H9 (cell line): ENCODE data around the gene OR52I2. TPM values are rescaled to one million over a fixed set of nuclear protein-coding genes. Genes with fewer than 3 reads are reported as not detected.

Experiments
- DNase-seq: peaks from one replicate; pipeline ENCODE4 v3.0.0-alpha.2; 2017
- H2AFZ ChIP-seq: one replicate; pipeline ENCODE4 v1.6.1; 2013; ENCODE audit warnings: mild to moderate bottlenecking, low read length, control low read depth, moderate library complexity
- H2AK5ac ChIP-seq: 2 replicates; pipeline ENCODE4 v1.6.1; 2013; ENCODE audit warnings: low read length, control low read depth, mixed read lengths; ENCODE audit not compliant: insufficient read length
- H2BK120ac ChIP-seq: one replicate; pipeline ENCODE4 v1.6.1; 2013; ENCODE audit warnings: low read depth, mild to moderate bottlenecking, low read length, control low read depth, inconsistent platforms; ENCODE audit not compliant: poor library complexity, severe bottlenecking
- H2BK12ac ChIP-seq: 2 replicates; pipeline ENCODE4 v1.6.1; 2013; ENCODE audit warnings: low read length, control low read depth, mixed read lengths, low read depth; ENCODE audit not compliant: insufficient read length
- H2BK15ac ChIP-seq: 2 replicates; pipeline ENCODE4 v1.6.1; 2013; ENCODE audit warnings: low read depth, low read length, control low read depth
- H2BK20ac ChIP-seq: one replicate; pipeline ENCODE4 v1.6.1; 2013; ENCODE audit warnings: low read depth, mild to moderate bottlenecking, low read length, control low read depth, inconsistent platforms; ENCODE audit not compliant: poor library complexity, severe bottlenecking
- H2BK5ac ChIP-seq: 2 replicates; pipeline ENCODE4 v1.6.1; 2013; ENCODE audit warnings: low read length, control low read depth, mixed read lengths; ENCODE audit not compliant: insufficient read length
- H3K14ac ChIP-seq: 2 replicates; pipeline ENCODE4 v1.6.1; 2013; ENCODE audit warnings: low read length, control low read depth; ENCODE audit not compliant: insufficient read depth
- H3K18ac ChIP-seq: 2 replicates; pipeline ENCODE4 v1.6.1; 2013; ENCODE audit warnings: low read depth, mild to moderate bottlenecking, mixed read lengths, low read length, control low read depth; ENCODE audit not compliant: insufficient read length
- H3K23ac ChIP-seq: 2 replicates; pipeline ENCODE4 v1.6.1; 2013; ENCODE audit warnings: low read length, control low read depth, mixed read lengths, low read depth; ENCODE audit not compliant: insufficient read length
- H3K23me2 ChIP-seq: 2 replicates; pipeline ENCODE4 v1.6.1; 2013; ENCODE audit warnings: low read depth, mild to moderate bottlenecking, mixed read lengths, low read length, control low read depth; ENCODE audit not compliant: insufficient read length, poor library complexity, severe bottlenecking
- H3K27ac ChIP-seq: 2 replicates; pipeline ENCODE4 v1.5.1; 2013; ENCODE audit warnings: low read length, control low read depth, mixed read lengths, low read depth; ENCODE audit not compliant: insufficient read length
- H3K27me3 ChIP-seq: 2 replicates; pipeline ENCODE4 v1.6.1; 2013; ENCODE audit warnings: low read length, control low read depth, inconsistent platforms; ENCODE audit not compliant: insufficient read depth
- H3K4ac ChIP-seq: 2 replicates; pipeline ENCODE4 v1.6.1; 2013; ENCODE audit warnings: low read depth, mild to moderate bottlenecking, control low read depth, inconsistent platforms, low read length, moderate library complexity
- H3K4me1 ChIP-seq: 2 replicates; pipeline ENCODE4 v1.6.1; 2013; ENCODE audit warnings: low read length, control low read depth, inconsistent platforms; ENCODE audit not compliant: insufficient read depth
- H3K4me2 ChIP-seq: 2 replicates; pipeline ENCODE4 v1.6.1; 2013; ENCODE audit warnings: low read length, control low read depth, mixed read lengths; ENCODE audit not compliant: insufficient read length, insufficient read depth
- H3K56ac ChIP-seq: 2 replicates; pipeline ENCODE4 v1.6.1; 2013; ENCODE audit warnings: low read depth, mild to moderate bottlenecking, mixed read lengths, low read length, control low read depth; ENCODE audit not compliant: insufficient read length
- H3K79me1 ChIP-seq: 2 replicates; pipeline ENCODE4 v1.6.1; 2013; ENCODE audit warnings: low read depth, mild to moderate bottlenecking, moderate library complexity, low read length, control low read depth, inconsistent platforms; ENCODE audit not compliant: insufficient read depth, poor library complexity, severe bottlenecking
- H3K79me2 ChIP-seq: 2 replicates; pipeline ENCODE4 v1.6.1; 2013; ENCODE audit warnings: low read length, control low read depth, inconsistent platforms; ENCODE audit not compliant: insufficient read depth
- H3K9ac ChIP-seq: 2 replicates; pipeline ENCODE4 v1.6.1; 2013; ENCODE audit warnings: low read length, control low read depth, mixed read lengths; ENCODE audit not compliant: insufficient read length; ENCODE audit errors: extremely low read depth
- H3K9me3 ChIP-seq: one replicate; pipeline ENCODE4 v1.6.1; 2013; ENCODE audit warnings: low read depth, low read length, inconsistent platforms; ENCODE audit not compliant: control insufficient read depth
- H3T11ph ChIP-seq: one replicate; pipeline ENCODE4 v1.6.1; 2013; ENCODE audit warnings: mild to moderate bottlenecking, low read length, control low read depth, inconsistent platforms
- H4K20me1 ChIP-seq: one replicate; pipeline ENCODE4 v1.6.1; 2013; ENCODE audit not compliant: control insufficient read depth, insufficient read length, insufficient read depth
- H4K5ac ChIP-seq: 2 replicates; pipeline ENCODE4 v1.6.1; 2013; ENCODE audit warnings: low read depth, mild to moderate bottlenecking, mixed read lengths, low read length, control low read depth; ENCODE audit not compliant: insufficient read length
- H4K8ac ChIP-seq: replicated peaks from 2 replicates; pipeline ENCODE4 v1.6.1; 2013; ENCODE audit warnings: low read length, control low read depth, mixed read lengths, low read depth; ENCODE audit not compliant: insufficient read length
- H4K91ac ChIP-seq: 2 replicates; pipeline ENCODE4 v1.6.1; 2013; ENCODE audit warnings: low read depth, mild to moderate bottlenecking, moderate library complexity, mixed read lengths, low read length, control low read depth; ENCODE audit not compliant: insufficient read length
- H3K27ac Mint-ChIP-seq, 3 experiments: 2 replicates in 2 of 3; 3 replicates in 1 of 3; pipeline ENCODE4 v1.8.0; 2020 to 2021; ENCODE audit warnings: mixed read lengths in 3 of 3, mild to moderate bottlenecking in 1 of 3, moderate library complexity in 1 of 3
- H3K27me3 Mint-ChIP-seq: 2 replicates; pipeline ENCODE4 v1.8.0; 2021; ENCODE audit warnings: low read depth, mild to moderate bottlenecking, moderate library complexity, mixed read lengths
- H3K36me3 Mint-ChIP-seq, 3 experiments: 2 replicates in 2 of 3; 3 replicates in 1 of 3; pipeline ENCODE4 v1.8.0; 2020 to 2021; ENCODE audit warnings: low read depth in 3 of 3, mixed read lengths in 3 of 3; ENCODE audit not compliant: insufficient read depth in 1 of 3
- H3K4me1 Mint-ChIP-seq, 2 experiments: 2 replicates each; pipeline ENCODE4 v1.8.0; 2020; ENCODE audit warnings: mixed read lengths in 2 of 2
- H3K4me3 Mint-ChIP-seq, 2 experiments: 2 replicates in 1 of 2; 3 replicates in 1 of 2; pipeline ENCODE4 v1.8.0; 2020 to 2021; ENCODE audit warnings: mild to moderate bottlenecking in 2 of 2, mixed read lengths in 2 of 2, moderate library complexity in 1 of 2
- H3K9me3 Mint-ChIP-seq, 2 experiments: 2 replicates in 1 of 2; 3 replicates in 1 of 2; pipeline ENCODE4 v1.8.0; 2020; ENCODE audit warnings: mild to moderate bottlenecking in 2 of 2, mixed read lengths in 2 of 2, moderate library complexity in 1 of 2
- WGBS: extraction: QIAGEN DNeasy Blood & Tissue Kit; methylation state at CpG from one replicate; pipeline ENCODE4 v1.1.7; 2013; ENCODE audit warnings: missing lambda C conversion rate, low lambda C conversion rate, mixed read lengths; ENCODE audit not compliant: insufficient read length; ENCODE audit errors: extremely low coverage; 5-methylcytosine and 5-hydroxymethylcytosine counted together
- total RNA-seq: library from RNA; stranded (reverse); gene quantifications from 2 replicates; pipeline ENCODE4 v1.2.1, GENCODE V29; 2021
- TF ChIP-seq, protein P1 (sequence below): fragments of 200-600 bp; sonication (generic); conservative IDR thresholded peaks from 3 replicates; pipeline ENCODE4 v1.8.0; 2021; ENCODE audit warnings: antibody characterized with exemption, mild to moderate bottlenecking

OR52I2 gene
- total RNA-seq, 1 experiment from 2014 or later, result not detected

DNA sequence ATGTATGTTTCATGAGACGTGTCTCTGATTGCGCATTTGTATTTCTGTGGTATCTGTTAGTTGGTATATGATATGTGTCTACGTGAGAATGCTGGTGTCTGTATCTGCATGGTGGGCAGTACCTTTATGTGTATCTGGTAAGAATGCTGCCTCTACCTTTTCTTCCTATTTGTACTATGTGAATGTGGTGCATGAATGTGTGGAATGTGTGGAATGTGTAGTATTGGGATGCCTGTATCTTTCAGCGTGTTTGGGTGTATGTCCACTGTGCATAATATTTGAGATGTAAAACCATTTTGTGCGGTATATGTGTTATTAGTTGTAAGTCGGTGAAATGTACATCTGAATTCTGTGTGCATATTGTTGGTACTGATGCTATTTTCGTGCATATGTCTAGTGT lies 60.0 kb downstream of the OR52I2 start:
- H2AK5ac ChIP-seq, result no peak overlapping the region
- H3K18ac ChIP-seq, result no peak overlapping the region
- TF ChIP-seq, protein P1, sequence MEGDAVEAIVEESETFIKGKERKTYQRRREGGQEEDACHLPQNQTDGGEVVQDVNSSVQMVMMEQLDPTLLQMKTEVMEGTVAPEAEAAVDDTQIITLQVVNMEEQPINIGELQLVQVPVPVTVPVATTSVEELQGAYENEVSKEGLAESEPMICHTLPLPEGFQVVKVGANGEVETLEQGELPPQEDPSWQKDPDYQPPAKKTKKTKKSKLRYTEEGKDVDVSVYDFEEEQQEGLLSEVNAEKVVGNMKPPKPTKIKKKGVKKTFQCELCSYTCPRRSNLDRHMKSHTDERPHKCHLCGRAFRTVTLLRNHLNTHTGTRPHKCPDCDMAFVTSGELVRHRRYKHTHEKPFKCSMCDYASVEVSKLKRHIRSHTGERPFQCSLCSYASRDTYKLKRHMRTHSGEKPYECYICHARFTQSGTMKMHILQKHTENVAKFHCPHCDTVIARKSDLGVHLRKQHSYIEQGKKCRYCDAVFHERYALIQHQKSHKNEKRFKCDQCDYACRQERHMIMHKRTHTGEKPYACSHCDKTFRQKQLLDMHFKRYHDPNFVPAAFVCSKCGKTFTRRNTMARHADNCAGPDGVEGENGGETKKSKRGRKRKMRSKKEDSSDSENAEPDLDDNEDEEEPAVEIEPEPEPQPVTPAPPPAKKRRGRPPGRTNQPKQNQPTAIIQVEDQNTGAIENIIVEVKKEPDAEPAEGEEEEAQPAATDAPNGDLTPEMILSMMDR, result no peak
- H3K9ac ChIP-seq, result no peak overlapping the region
- H4K5ac ChIP-seq, result no peak overlapping the region
- no peaks in the 10 kb centered on the region for H3K79me2 ChIP-seq
- H2BK20ac ChIP-seq, result no peak overlapping the region
- H3K4ac ChIP-seq, result no peak overlapping the region
- no peak overlapping the region for H2BK5ac ChIP-seq
- no peaks in the 10 kb centered on the region for H3K79me1 ChIP-seq
- peak overlapping the region in 1 of 3 experiments; percentile 48; a peak in 1 of 7 replicates for H3K27ac Mint-ChIP-seq
- H3K4me1 ChIP-seq, result no peaks in the 10 kb centered on the region
- H3K14ac ChIP-seq, result no peak overlapping the region
- no peak overlapping the region for H2BK15ac ChIP-seq
- DNase-seq, result no peak
- no peaks in the 10 kb centered on the region for H3K9me3 Mint-ChIP-seq
- H2BK120ac ChIP-seq, result no peak overlapping the region
- H4K91ac ChIP-seq, result no peak overlapping the region
- H2BK12ac ChIP-seq, result no peak overlapping the region
- H3K23ac ChIP-seq, result no peak overlapping the region
- H3K27me3 ChIP-seq, result no peaks in the 10 kb centered on the region
- H4K8ac ChIP-seq, result no peak overlapping the region
- H3K56ac ChIP-seq, result no peak overlapping the region
- H3K4me2 ChIP-seq, result no peak overlapping the region
- H3K27ac ChIP-seq, result no peak overlapping the region
- 100% methylated on average over 2 of the region's 7 CpGs for WGBS
- peaks cover 3 to 11% of the 10 kb centered on the region in 2 experiments; a peak in 3 of 4 replicates for H3K4me1 Mint-ChIP-seq
- H3T11ph ChIP-seq, result no peak overlapping the region
- H3K4me3 Mint-ChIP-seq, result no peak overlapping the region
- H3K9me3 ChIP-seq, result no peaks in the 10 kb centered on the region
- no peak overlapping the region for H2AFZ ChIP-seq
- no peaks in the 10 kb centered on the region for H3K23me2 ChIP-seq
- H4K20me1 ChIP-seq, result no peaks in the 10 kb centered on the region
- no peaks in the 10 kb centered on the region for H3K36me3 Mint-ChIP-seq
- peaks cover 1% of the 10 kb centered on the region for H3K27me3 Mint-ChIP-seq
